ENCODE results near the gene GAB2.

The GAB2 gene

GRCh38 chr11:78428266-78428636 is 10.6 kb upstream of the GAB2 start:
- H3K4me3 ChIP-seq (replicated peaks; ENCODE audit: low read depth, low read length) = no peak overlapping the region
- DNase-seq (ENCODE audit: extremely low read depth, low read depth) = no peak
- no peak for TF ChIP-seq CTCF (IDR thresholded peaks at IDR 0.05; ENCODE audit: low read depth, low read length, missing control alignments)

GRCh38 chr11:78427615-78428265 is 10.1 kb upstream of the GAB2 start:
- no peak for DNase-seq (ENCODE audit: extremely low read depth, low read depth)
- no peak for TF ChIP-seq CTCF (IDR thresholded peaks at IDR 0.05; ENCODE audit: low read depth, low read length, missing control alignments)
- H3K4me3 ChIP-seq (replicated peaks; ENCODE audit: low read depth, low read length) = no peak overlapping the region

- no peak for TF ChIP-seq CTCF (IDR thresholded peaks at IDR 0.05; ENCODE audit: low read depth, low read length, missing control alignments)
- no peak overlapping the region for H3K4me3 ChIP-seq (replicated peaks; ENCODE audit: low read depth, low read length)
- DNase-seq (ENCODE audit: extremely low read depth, low read depth) = no peak
Measured at GRCh38 chr11:78426845-78427244, 9.2 kb upstream of the GAB2 start.

GRCh38 chr11:78425399-78426070 is 7.9 kb upstream of the GAB2 start:
- no peak overlapping the region for H3K4me3 ChIP-seq (replicated peaks; ENCODE audit: low read depth, low read length)
- DNase-seq (ENCODE audit: extremely low read depth, low read depth) = no peak
- no peak for TF ChIP-seq CTCF (IDR thresholded peaks at IDR 0.05; ENCODE audit: low read depth, low read length, missing control alignments)

- DNase-seq (ENCODE audit: extremely low read depth, low read depth) = no peak
- no peak for TF ChIP-seq CTCF (IDR thresholded peaks at IDR 0.05; ENCODE audit: low read depth, low read length, missing control alignments)
- no peak overlapping the region for H3K4me3 ChIP-seq (replicated peaks; ENCODE audit: low read depth, low read length)
Measured at GRCh38 chr11:78424334-78425270, 7.0 kb upstream of the GAB2 start.

GRCh38 chr11:78423241-78423640 is 5.6 kb upstream of the GAB2 start:
- TF ChIP-seq CTCF (IDR thresholded peaks at IDR 0.05; ENCODE audit: low read depth, low read length, missing control alignments) = no peak
- DNase-seq (ENCODE audit: extremely low read depth, low read depth) = no peak
- H3K4me3 ChIP-seq (replicated peaks; ENCODE audit: low read depth, low read length) = no peak overlapping the region
